Esophagus squamous epithelium (tissue), 5 donors: Measurements from ENCODE around the gene MEF2C. TPM values are rescaled to one million over a fixed set of nuclear protein-coding genes. Genes with fewer than 3 reads are reported as not detected.
A peak's percentile ranks its signal among the peaks of the same experiment; 100 is the strongest.

Experiments
- DNase-seq: peaks from one replicate; lab custom pipeline; 2025; lab: John Stamatoyannopoulos, UW
- H3K27ac ChIP-seq, 4 donors: fragments of 200-600 bp; sonication (generic); one replicate each; pipeline ENCODE4 v1.5.1; 2016 to 2019; ENCODE audit warnings: mild to moderate bottlenecking in 1 of 4
- H3K27me3 ChIP-seq, 4 donors: fragments of 200-600 bp; sonication (generic); 1 replicate in 3 of 4; 2 replicates in 1 of 4; pipeline versions ENCODE4 v1.5.1 to v1.6.0; 2017 to 2021; ENCODE audit warnings: antibody characterized with exemption in 1 of 4
- H3K36me3 ChIP-seq, 3 donors: fragments of 200-600 bp; sonication (generic); one replicate each; pipeline ENCODE4 v1.5.1; 2016 to 2019
- H3K4me1 ChIP-seq, 3 donors: fragments of 200-600 bp; sonication (generic); one replicate each; pipeline ENCODE4 v1.5.1; 2017 to 2019
- H3K4me3 ChIP-seq, 4 donors: fragments of 200-600 bp; sonication (generic); 1 replicate in 3 of 4; 2 replicates in 1 of 4; pipeline ENCODE4 v1.5.1; 2016 to 2019; ENCODE audit warnings: mild to moderate bottlenecking in 2 of 4, moderate library complexity in 1 of 4
- H3K9me3 ChIP-seq, 3 donors: fragments of 200-600 bp; sonication (generic); one replicate each; pipeline ENCODE4 v1.5.1; 2016 to 2019
- POLR2A ChIP-seq, 4 donors: fragments of 450-650 bp; IDR thresholded peaks; one replicate each; pipeline ENCODE4 v1.6.1; 2017; ENCODE audit warnings: antibody characterized with exemption in 4 of 4, mild to moderate bottlenecking in 4 of 4, moderate library complexity in 3 of 4
- WGBS, 2 donors: methylation state at CpG; one replicate each; pipeline ENCODE4 v1.1.5; 2018; 5-methylcytosine and 5-hydroxymethylcytosine counted together
- intact Hi-C: fragments of 100-400 bp; cut with DNase I; formaldehyde crosslinking; loops from one replicate; pipeline ENCODE4 v1.15.0; 2022
- total RNA-seq, 4 donors: library from RNA; depleted of rRNA; stranded (reverse); fragments of >200 nt; gene quantifications; one replicate each; pipeline ENCODE4 v1.1.0, GENCODE V29; 2016
- TF ChIP-seq, protein P1 (sequence below), 6 experiments: fragments of 450-650 bp in 4 of 6; fragments of 200-600 bp in 2 of 6; sonication (generic) in 2 of 6; IDR thresholded peaks; one replicate each; pipeline ENCODE4 v1.5.1; 2016 to 2019; ENCODE audit warnings: antibody characterized with exemption in 6 of 6, mild to moderate bottlenecking in 4 of 6, moderate library complexity in 4 of 6
- donor health status: DM: yes; HTN: yes; CAD: no.

The MEF2C gene
- total RNA-seq, 4 donors from 2014 or later, result 3.1 to 17.5 (median 9.9) TPM

DNA sequence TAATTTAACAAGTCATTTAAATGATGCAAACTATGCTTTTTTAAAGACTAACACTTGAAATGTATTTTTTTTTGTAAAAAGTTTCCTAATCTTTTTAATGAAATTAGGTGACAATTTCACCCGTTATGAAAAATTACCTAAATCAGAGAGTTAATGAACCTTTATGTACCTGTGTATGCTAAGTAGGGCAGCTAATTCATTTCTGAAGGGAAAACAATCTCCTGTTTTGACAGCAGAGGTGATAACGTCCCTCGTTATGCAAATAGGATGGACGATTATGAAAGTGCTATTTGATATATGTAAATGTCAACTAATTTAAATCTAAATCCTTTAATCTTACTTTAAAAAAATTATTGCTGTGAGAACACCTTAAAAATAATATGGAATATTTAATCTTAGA, 58.8 kb downstream of the MEF2C start:
- Histone ChIP-seq H3K9me3 (no peaks in the 10 kb centered on the region), H3K27me3 (no peaks in the 10 kb centered on the region), H3K27ac (peak overlapping the region in 3 of 4 donors; percentile 31 to 71 (median 71)), H3K36me3 (no peaks in the 10 kb centered on the region), H3K4me3 (no peak overlapping the region), H3K4me1 (peaks cover 0 to 20% (median 9%) of the 10 kb centered on the region in 3 donors)
- WGBS, 2 donors, result 47 to 56% methylated on average over 4 of the region's 4 CpGs
- no peak for TF ChIP-seq POLR2A (IDR thresholded peaks at IDR 0.05)
- intact Hi-C loops, result no loop called here
- no peak for DNase-seq

DNA sequence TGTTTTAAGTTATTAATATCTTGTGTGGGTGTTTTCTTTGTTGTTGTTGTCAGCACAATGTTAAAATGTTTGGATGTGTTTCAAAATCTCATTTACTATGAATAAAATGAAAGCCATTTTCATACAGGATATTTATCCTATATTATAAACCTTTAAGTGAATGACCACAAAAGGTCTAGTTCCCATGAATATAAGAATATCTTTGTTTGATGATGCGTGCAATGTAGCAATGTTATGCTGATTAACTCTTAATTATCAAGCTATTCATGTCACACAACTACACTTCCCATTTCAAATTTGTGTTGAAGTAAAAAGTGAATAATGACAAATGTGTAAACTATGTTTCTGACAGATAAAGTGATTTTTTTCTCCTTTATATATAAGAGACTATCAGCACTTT, 59.8 kb downstream of the MEF2C start:
- intact Hi-C loops, result no loop called here
- 75 to 78% methylated on average over 1 of the region's 1 CpG for WGBS, 2 donors
- DNase-seq, result no peak

DNA sequence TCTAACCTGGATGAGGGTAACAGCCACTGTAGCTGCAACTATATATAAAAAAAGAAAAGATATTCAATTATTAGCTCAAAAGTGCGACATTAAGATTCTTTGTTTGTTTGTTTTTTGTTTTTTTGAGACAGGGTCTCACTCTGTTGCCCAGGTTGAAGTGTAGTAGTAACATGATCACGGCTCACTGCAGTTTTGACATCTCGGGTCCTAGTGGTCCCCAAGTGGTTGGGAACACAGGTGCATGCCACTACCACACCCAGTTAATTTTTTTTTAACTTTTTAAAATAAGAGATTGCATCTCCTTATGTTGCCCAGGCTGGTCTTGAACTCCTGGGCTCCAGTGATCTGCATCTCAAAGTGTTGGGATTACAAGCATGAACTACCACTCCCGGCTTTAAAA, 61.8 kb downstream of the MEF2C start:
- no peaks in the 10 kb centered on the region for H3K9me3 ChIP-seq
- H3K4me1 ChIP-seq, result peaks cover 0 to 16% (median 7%) of the 10 kb centered on the region in 3 donors
- WGBS, 2 donors, result 77 to 79% methylated on average over 4 of the region's 4 CpGs
- DNase-seq, result no peak
- no peaks in the 10 kb centered on the region for H3K36me3 ChIP-seq
- no peak overlapping the region for H3K27ac ChIP-seq
- no peak for TF ChIP-seq POLR2A (IDR thresholded peaks at IDR 0.05)
- TF ChIP-seq, protein P1, sequence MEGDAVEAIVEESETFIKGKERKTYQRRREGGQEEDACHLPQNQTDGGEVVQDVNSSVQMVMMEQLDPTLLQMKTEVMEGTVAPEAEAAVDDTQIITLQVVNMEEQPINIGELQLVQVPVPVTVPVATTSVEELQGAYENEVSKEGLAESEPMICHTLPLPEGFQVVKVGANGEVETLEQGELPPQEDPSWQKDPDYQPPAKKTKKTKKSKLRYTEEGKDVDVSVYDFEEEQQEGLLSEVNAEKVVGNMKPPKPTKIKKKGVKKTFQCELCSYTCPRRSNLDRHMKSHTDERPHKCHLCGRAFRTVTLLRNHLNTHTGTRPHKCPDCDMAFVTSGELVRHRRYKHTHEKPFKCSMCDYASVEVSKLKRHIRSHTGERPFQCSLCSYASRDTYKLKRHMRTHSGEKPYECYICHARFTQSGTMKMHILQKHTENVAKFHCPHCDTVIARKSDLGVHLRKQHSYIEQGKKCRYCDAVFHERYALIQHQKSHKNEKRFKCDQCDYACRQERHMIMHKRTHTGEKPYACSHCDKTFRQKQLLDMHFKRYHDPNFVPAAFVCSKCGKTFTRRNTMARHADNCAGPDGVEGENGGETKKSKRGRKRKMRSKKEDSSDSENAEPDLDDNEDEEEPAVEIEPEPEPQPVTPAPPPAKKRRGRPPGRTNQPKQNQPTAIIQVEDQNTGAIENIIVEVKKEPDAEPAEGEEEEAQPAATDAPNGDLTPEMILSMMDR (IDR thresholded peaks at IDR 0.05), result no peak
- no peaks in the 10 kb centered on the region for H3K27me3 ChIP-seq
- intact Hi-C loops, result no loop called here
- no peak overlapping the region for H3K4me3 ChIP-seq

More for the DNA sequence above, 59.8 kb downstream of the MEF2C start:
- Histone ChIP-seq H3K4me3 (no peak overlapping the region), H3K27ac (peak overlapping the region in 1 of 4 donors; percentile 71), H3K4me1 (peaks cover 0 to 13% (median 9%) of the 10 kb centered on the region in 3 donors), H3K36me3 (no peaks in the 10 kb centered on the region), H3K9me3 (no peaks in the 10 kb centered on the region), H3K27me3 (no peaks in the 10 kb centered on the region)
- TF ChIP-seq, protein P1 (IDR thresholded peaks at IDR 0.05), result no peak
- no peak for TF ChIP-seq POLR2A (IDR thresholded peaks at IDR 0.05)

DNA sequence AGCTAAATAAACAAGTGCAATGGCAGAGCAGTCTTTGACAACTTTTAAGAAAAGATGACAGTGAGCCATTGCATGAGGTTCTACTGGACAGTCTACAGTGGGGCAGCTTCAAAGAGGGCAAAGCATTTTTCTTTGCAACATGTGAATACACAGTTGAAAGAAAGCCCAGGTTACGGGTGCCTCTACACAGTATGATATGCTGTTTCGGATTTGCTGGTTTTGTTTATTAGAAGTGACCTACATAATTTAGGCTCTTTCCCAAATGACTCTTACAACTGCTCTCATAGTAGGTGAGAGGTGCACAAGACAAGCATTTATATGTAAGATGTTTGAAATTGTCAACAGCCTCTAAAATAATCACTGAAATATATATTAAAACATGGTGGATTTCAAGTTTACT, 62.4 kb downstream of the MEF2C start:
- Histone ChIP-seq H3K4me1 (peaks cover 0 to 10% (median 1%) of the 10 kb centered on the region in 3 donors), H3K36me3 (no peaks in the 10 kb centered on the region), H3K9me3 (no peaks in the 10 kb centered on the region), H3K27me3 (no peaks in the 10 kb centered on the region), H3K27ac (no peak overlapping the region), H3K4me3 (no peak overlapping the region)
- TF ChIP-seq, protein P1 (IDR thresholded peaks at IDR 0.05), result no peak
- TF ChIP-seq POLR2A (IDR thresholded peaks at IDR 0.05), result no peak
- intact Hi-C loops, result no loop called here
- no peak for DNase-seq
- 88 to 89% methylated on average over 2 of the region's 2 CpGs for WGBS, 2 donors

DNA sequence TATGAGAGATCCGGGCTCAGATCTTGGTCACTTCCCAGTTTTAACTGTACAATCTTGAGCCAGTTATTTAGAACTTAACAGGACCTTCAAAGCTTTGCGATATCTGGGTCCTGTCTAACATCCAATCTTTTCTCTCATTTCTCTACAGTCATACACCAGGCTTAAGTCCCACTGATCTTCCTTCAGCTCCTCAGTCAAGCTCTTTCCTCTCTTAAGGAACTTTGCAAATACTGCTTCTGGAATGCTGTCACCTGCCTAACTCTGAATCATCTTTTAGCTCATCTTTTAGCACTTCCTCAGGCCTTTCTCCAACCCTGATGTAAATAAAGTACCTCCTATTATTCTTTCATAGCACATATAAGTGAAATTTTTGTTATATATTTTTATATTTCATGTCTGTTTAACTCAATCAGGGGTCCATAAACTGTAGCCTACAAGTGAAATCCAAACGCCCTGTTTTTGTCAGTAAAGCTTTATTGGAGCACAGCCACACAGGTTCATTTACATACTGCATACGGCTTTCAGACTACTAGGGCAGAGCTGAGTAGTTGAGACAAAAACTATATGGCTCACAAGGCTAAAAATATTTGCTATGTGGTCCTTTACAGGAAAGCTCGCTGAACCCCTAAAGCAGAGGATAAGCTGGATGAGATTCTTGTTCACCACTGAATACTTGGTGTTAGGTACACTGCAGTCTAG, 63.5 kb downstream of the MEF2C start:
- no peak for DNase-seq
- Histone ChIP-seq H3K36me3 (no peaks in the 10 kb centered on the region), H3K4me1 (peaks cover 0 to 15% (median 0%) of the 10 kb centered on the region in 3 donors), H3K27ac (peak overlapping the region in 2 of 4 donors; percentile 12 to 16), H3K9me3 (no peaks in the 10 kb centered on the region), H3K4me3 (no peak overlapping the region), H3K27me3 (no peaks in the 10 kb centered on the region)
- TF ChIP-seq POLR2A (IDR thresholded peaks at IDR 0.05), result no peak
- TF ChIP-seq, protein P1 (IDR thresholded peaks at IDR 0.05), result no peak
- intact Hi-C loops, result no loop called here
- WGBS, 2 donors, result 66 to 80% methylated on average over 5 of the region's 5 CpGs
